ENCODE measurements around the gene TTC22.

The TTC22 gene

GRCh38 chr1:54782588-54782987 lies 18.5 kb downstream of the TTC22 start:
- Histone ChIP-seq H3K23ac (ENCODE audit: low read depth, low read length, poor library complexity) (no peak overlapping the region), H2BK15ac (ENCODE audit: low read length) (no peak overlapping the region), H3K36me3 (replicated peaks in 1 of 2; ENCODE audit: control insufficient read depth in 2 of 2, insufficient read depth in 2 of 2, low read length in 2 of 2) (no peaks in the 10 kb centered on the region), H2AK5ac (ENCODE audit: low read depth, low read length) (no peak overlapping the region), H2AFZ (ENCODE audit: low read length) (no peak overlapping the region), H4K91ac (ENCODE audit: low read depth, low read length, poor library complexity) (no peak overlapping the region), H3K14ac (ENCODE audit: low read length) (no peak overlapping the region), H3K4me3 (ENCODE audit: low read length in 2 of 2) (no peak overlapping the region), H3K79me1 (ENCODE audit: low read depth, low read length) (no peaks in the 10 kb centered on the region), H3K27ac (replicated peaks; ENCODE audit: low read length) (no peak overlapping the region), H3K27me3 (ENCODE audit: control insufficient read depth in 3 of 3, insufficient read depth in 3 of 3, low read depth in 1 of 3, low read length in 3 of 3) (peaks cover 0 to 79% (median 27%) of the 10 kb centered on the region in 3 experiments), H4K8ac (ENCODE audit: low read depth, low read length) (no peak overlapping the region), H2BK5ac (ENCODE audit: low read length) (no peak overlapping the region), H3K18ac (ENCODE audit: low read length) (no peak overlapping the region), H3K4me1 (ENCODE audit: control insufficient read depth in 2 of 2, insufficient read depth in 1 of 2, low read depth in 1 of 2, low read length in 2 of 2) (no peaks in the 10 kb centered on the region), H3K4ac (ENCODE audit: low read length) (no peak overlapping the region), H3K4me2 (ENCODE audit: insufficient read depth, low read length, poor library complexity, severe bottlenecking) (no peak overlapping the region), H3K9ac (ENCODE audit: low read depth, low read length, poor library complexity) (no peak overlapping the region), H2BK120ac (ENCODE audit: low read depth, low read length) (no peak overlapping the region), H3K9me3 (replicated peaks in 1 of 2; ENCODE audit: control insufficient read depth in 2 of 2, insufficient read depth in 1 of 2, low read depth in 1 of 2, low read length in 2 of 2) (no peaks in the 10 kb centered on the region), H2BK12ac (ENCODE audit: low read length) (no peak overlapping the region)
- no peak for DNase-seq (ENCODE audit: low spot score)
- WGBS, 2 donors (ENCODE audit: extremely low coverage in 2 of 2, insufficient read length in 2 of 2, insufficient replicate concordance in 1 of 2): no CpG with 5 or more reads among the region's 2 CpGs

- WGBS, 2 donors (ENCODE audit: extremely low coverage in 2 of 2, insufficient read length in 2 of 2, insufficient replicate concordance in 1 of 2): no CpG with 5 or more reads among the region's 6 CpGs
- Histone ChIP-seq H3K18ac (ENCODE audit: low read length) (no peak overlapping the region), H2BK5ac (ENCODE audit: low read length) (no peak overlapping the region), H3K4me1 (ENCODE audit: control insufficient read depth in 2 of 2, insufficient read depth in 1 of 2, low read depth in 1 of 2, low read length in 2 of 2) (no peaks in the 10 kb centered on the region), H3K27ac (replicated peaks; ENCODE audit: low read length) (no peak overlapping the region), H4K91ac (ENCODE audit: low read depth, low read length, poor library complexity) (no peak overlapping the region), H3K9me3 (replicated peaks in 1 of 2; ENCODE audit: control insufficient read depth in 2 of 2, insufficient read depth in 1 of 2, low read depth in 1 of 2, low read length in 2 of 2) (no peaks in the 10 kb centered on the region), H3K79me1 (ENCODE audit: low read depth, low read length) (no peaks in the 10 kb centered on the region), H3K23ac (ENCODE audit: low read depth, low read length, poor library complexity) (no peak overlapping the region), H3K9ac (ENCODE audit: low read depth, low read length, poor library complexity) (no peak overlapping the region), H3K36me3 (replicated peaks in 1 of 2; ENCODE audit: control insufficient read depth in 2 of 2, insufficient read depth in 2 of 2, low read length in 2 of 2) (no peaks in the 10 kb centered on the region), H2AFZ (ENCODE audit: low read length) (no peak overlapping the region), H4K8ac (ENCODE audit: low read depth, low read length) (no peak overlapping the region), H3K4ac (ENCODE audit: low read length) (no peak overlapping the region), H3K14ac (ENCODE audit: low read length) (no peak overlapping the region), H3K27me3 (ENCODE audit: control insufficient read depth in 3 of 3, insufficient read depth in 3 of 3, low read depth in 1 of 3, low read length in 3 of 3) (peaks cover 0 to 77% (median 27%) of the 10 kb centered on the region in 3 experiments), H3K4me3 (ENCODE audit: low read length in 2 of 2) (no peak overlapping the region), H2BK15ac (ENCODE audit: low read length) (no peak overlapping the region), H2AK5ac (ENCODE audit: low read depth, low read length) (no peak overlapping the region), H3K4me2 (ENCODE audit: insufficient read depth, low read length, poor library complexity, severe bottlenecking) (no peak overlapping the region), H2BK12ac (ENCODE audit: low read length) (no peak overlapping the region), H2BK120ac (ENCODE audit: low read depth, low read length) (no peak overlapping the region)
- no peak for DNase-seq (ENCODE audit: low spot score)
These were observed 19.0 kb downstream of the TTC22 start for GRCh38 chr1:54782156-54782555.

- Histone ChIP-seq H3K18ac (ENCODE audit: low read length) (peak overlapping the region; percentile 44), H3K4me1 (ENCODE audit: control insufficient read depth in 2 of 2, insufficient read depth in 1 of 2, low read depth in 1 of 2, low read length in 2 of 2) (no peaks in the 10 kb centered on the region), H2AFZ (ENCODE audit: low read length) (peak overlapping the region; percentile 57), H3K36me3 (replicated peaks in 1 of 2; ENCODE audit: control insufficient read depth in 2 of 2, insufficient read depth in 2 of 2, low read length in 2 of 2) (no peaks in the 10 kb centered on the region), H2AK5ac (ENCODE audit: low read depth, low read length) (peak overlapping the region; percentile 50), H4K8ac (ENCODE audit: low read depth, low read length) (no peak overlapping the region), H3K79me1 (ENCODE audit: low read depth, low read length) (no peaks in the 10 kb centered on the region), H3K4me3 (ENCODE audit: low read length in 2 of 2) (peak overlapping the region in 1 of 2 donors; percentile 59), H2BK12ac (ENCODE audit: low read length) (no peak overlapping the region), H2BK120ac (ENCODE audit: low read depth, low read length) (no peak overlapping the region), H3K9ac (ENCODE audit: low read depth, low read length, poor library complexity) (peak overlapping the region; percentile 34), H2BK15ac (ENCODE audit: low read length) (no peak overlapping the region), H3K27me3 (ENCODE audit: control insufficient read depth in 3 of 3, insufficient read depth in 3 of 3, low read depth in 1 of 3, low read length in 3 of 3) (peaks cover 0 to 68% (median 27%) of the 10 kb centered on the region in 3 experiments), H3K4ac (ENCODE audit: low read length) (no peak overlapping the region), H3K9me3 (replicated peaks in 1 of 2; ENCODE audit: control insufficient read depth in 2 of 2, insufficient read depth in 1 of 2, low read depth in 1 of 2, low read length in 2 of 2) (no peaks in the 10 kb centered on the region), H3K14ac (ENCODE audit: low read length) (peak overlapping the region; percentile 86), H4K91ac (ENCODE audit: low read depth, low read length, poor library complexity) (no peak overlapping the region), H3K23ac (ENCODE audit: low read depth, low read length, poor library complexity) (peak overlapping the region; percentile 87), H3K27ac (replicated peaks; ENCODE audit: low read length) (no peak overlapping the region), H3K4me2 (ENCODE audit: insufficient read depth, low read length, poor library complexity, severe bottlenecking) (peak overlapping the region; percentile 37), H2BK5ac (ENCODE audit: low read length) (no peak overlapping the region)
- DNase-seq (ENCODE audit: low spot score): no peak
- no CpG with 5 or more reads among the region's 74 CpGs for WGBS, 2 donors (ENCODE audit: extremely low coverage in 2 of 2, insufficient read length in 2 of 2, insufficient replicate concordance in 1 of 2)
These were observed 19.9 kb downstream of the TTC22 start for GRCh38 chr1:54781023-54781723.

GRCh38 chr1:54777431-54777830 lies 23.7 kb downstream of the TTC22 start:
- Histone ChIP-seq H3K14ac (ENCODE audit: low read length) (no peak overlapping the region), H2AK5ac (ENCODE audit: low read depth, low read length) (no peak overlapping the region), H3K4me3 (ENCODE audit: low read length in 2 of 2) (no peak overlapping the region), H3K79me1 (ENCODE audit: low read depth, low read length) (no peaks in the 10 kb centered on the region), H2BK12ac (ENCODE audit: low read length) (no peak overlapping the region), H2AFZ (ENCODE audit: low read length) (no peak overlapping the region), H3K4me2 (ENCODE audit: insufficient read depth, low read length, poor library complexity, severe bottlenecking) (no peak overlapping the region), H4K91ac (ENCODE audit: low read depth, low read length, poor library complexity) (no peak overlapping the region), H3K9ac (ENCODE audit: low read depth, low read length, poor library complexity) (no peak overlapping the region), H4K8ac (ENCODE audit: low read depth, low read length) (no peak overlapping the region), H2BK15ac (ENCODE audit: low read length) (no peak overlapping the region), H2BK5ac (ENCODE audit: low read length) (no peak overlapping the region), H3K27me3 (ENCODE audit: control insufficient read depth in 3 of 3, insufficient read depth in 3 of 3, low read depth in 1 of 3, low read length in 3 of 3) (peaks cover 0 to 46% (median 22%) of the 10 kb centered on the region in 3 experiments), H3K27ac (replicated peaks; ENCODE audit: low read length) (no peak overlapping the region), H3K4me1 (ENCODE audit: control insufficient read depth in 2 of 2, insufficient read depth in 1 of 2, low read depth in 1 of 2, low read length in 2 of 2) (peaks cover 0 to 4% of the 10 kb centered on the region in 2 donors), H3K18ac (ENCODE audit: low read length) (no peak overlapping the region), H3K36me3 (replicated peaks in 1 of 2; ENCODE audit: control insufficient read depth in 2 of 2, insufficient read depth in 2 of 2, low read length in 2 of 2) (no peaks in the 10 kb centered on the region), H2BK120ac (ENCODE audit: low read depth, low read length) (no peak overlapping the region), H3K23ac (ENCODE audit: low read depth, low read length, poor library complexity) (no peak overlapping the region), H3K9me3 (replicated peaks in 1 of 2; ENCODE audit: control insufficient read depth in 2 of 2, insufficient read depth in 1 of 2, low read depth in 1 of 2, low read length in 2 of 2) (peaks cover 0 to 2% of the 10 kb centered on the region in 2 donors), H3K4ac (ENCODE audit: low read length) (no peak overlapping the region)
- no CpG with 5 or more reads among the region's 4 CpGs for WGBS, 2 donors (ENCODE audit: extremely low coverage in 2 of 2, insufficient read length in 2 of 2, insufficient replicate concordance in 1 of 2)
- no peak for DNase-seq (ENCODE audit: low spot score)

All from neuronal stem cell (in vitro differentiated cells).